Astrocyte (in vitro differentiated cells and primary cell): ENCODE data around the gene ADAM33.

Experiments used
- CTCF ChIP-seq: IDR thresholded peaks from 2 replicates; pipeline ENCODE4 v1.5.1; 2011; ENCODE audit warnings: low read depth, mild to moderate bottlenecking, inconsistent platforms, low read length, moderate library complexity; ENCODE audit not compliant: insufficient read depth
- EZH2 ChIP-seq: IDR thresholded peaks from 2 replicates; pipeline ENCODE4 v1.6.1; 2012; ENCODE audit warnings: mild to moderate bottlenecking, low read length, inconsistent platforms; ENCODE audit not compliant: insufficient read depth

- no peak for TF ChIP-seq CTCF
- TF ChIP-seq EZH2: peak; percentile 95
Measured at GRCh38 chr20:3661060-3661813, 20.6 kb downstream of the ADAM33 start.
